Erythroblast (primary cell): ENCODE results near the gene HSF2BP.

ENCODE experiments used
- GATA1 ChIP-seq: IDR thresholded peaks from 2 replicates; pipeline ENCODE4 v1.6.1; 2011; ENCODE audit warnings: low read depth, mild to moderate bottlenecking, control low read depth, low read length, moderate library complexity
- POLR2A ChIP-seq: IDR thresholded peaks from 2 replicates; pipeline ENCODE4 v1.6.1; 2011; ENCODE audit warnings: mild to moderate bottlenecking, low read length

DNA sequence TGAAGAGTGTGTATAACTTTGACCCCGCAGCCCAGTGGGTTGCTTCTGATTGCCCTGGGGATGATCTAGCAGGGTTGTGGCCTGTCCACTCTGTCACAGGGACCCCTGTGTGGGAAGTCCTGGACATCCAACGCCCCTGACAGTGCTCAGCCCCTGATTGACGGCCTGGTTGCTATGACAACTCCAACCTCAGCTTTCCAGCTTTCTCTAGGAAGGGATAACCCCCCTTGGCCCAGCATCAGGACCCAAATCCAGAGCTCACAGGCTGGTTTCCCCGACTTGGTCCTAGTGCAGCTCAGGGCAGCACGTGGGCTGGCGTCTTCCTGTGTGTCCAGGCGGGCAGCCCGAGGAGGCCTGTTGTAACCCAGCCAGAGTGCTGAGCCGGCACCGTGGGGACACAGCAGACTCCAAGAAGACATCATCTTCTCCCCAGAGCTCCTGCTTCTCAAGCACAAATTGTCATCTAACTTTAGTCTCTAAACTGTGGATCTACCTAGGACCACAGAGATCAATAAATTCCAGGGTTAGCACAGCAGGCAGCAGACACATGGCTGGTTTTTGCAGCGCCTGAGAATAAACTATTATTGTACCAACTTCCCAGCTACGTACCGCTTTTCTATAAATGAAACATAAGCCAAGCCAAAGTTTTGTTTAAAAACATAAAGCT, 40.8 kb upstream of the HSF2BP start:
- TF ChIP-seq POLR2A (no peak), GATA1 (no peak)
